Epithelial cell of esophagus (primary cell): ENCODE results near the gene OSTF1.

ENCODE experiments used
- DNase-seq: peaks from one replicate; pipeline ENCODE4 v3.0.0; 2010; ENCODE audit warnings: low read depth
- H3K4me3 ChIP-seq: 2 replicates; pipeline ENCODE4 v1.5.1; 2011; ENCODE audit warnings: mild to moderate bottlenecking, low read length, control low read depth
- CTCF ChIP-seq: IDR thresholded peaks from 2 replicates; pipeline ENCODE4 v1.5.1; 2011; ENCODE audit warnings: low read depth, mild to moderate bottlenecking, low read length, control low read depth, inconsistent platforms; ENCODE audit not compliant: insufficient read depth; ENCODE audit errors: missing control alignments

Gene OSTF1

GRCh38 chr9:75092766-75093165 is 4.5 kb downstream of the OSTF1 start:
- H3K4me3 ChIP-seq: no peak overlapping the region
- no peak for TF ChIP-seq CTCF
- DNase-seq: no peak

GRCh38 chr9:75096796-75097195 is 8.5 kb downstream of the OSTF1 start:
- no peak overlapping the region for H3K4me3 ChIP-seq
- no peak for DNase-seq
- no peak for TF ChIP-seq CTCF

- H3K4me3 ChIP-seq: no peak overlapping the region
These were observed 12.8 kb downstream of the OSTF1 start for GRCh38 chr9:75101004-75101588.

GRCh38 chr9:75102177-75102790 is 14.0 kb downstream of the OSTF1 start:
- no peak overlapping the region for H3K4me3 ChIP-seq
- DNase-seq: no peak
- no peak for TF ChIP-seq CTCF

More at GRCh38 chr9:75101004-75101588, 12.8 kb downstream of the OSTF1 start:
- TF ChIP-seq CTCF: no peak
- no peak for DNase-seq

- H3K4me3 ChIP-seq: no peak overlapping the region
- no peak for DNase-seq
- no peak for TF ChIP-seq CTCF
These were observed 16.3 kb downstream of the OSTF1 start for GRCh38 chr9:75104607-75105006.

GRCh38 chr9:75105019-75105540 is 16.8 kb downstream of the OSTF1 start:
- H3K4me3 ChIP-seq: no peak overlapping the region
- TF ChIP-seq CTCF: no peak
- DNase-seq: no peak

GRCh38 chr9:75105841-75106240 is 17.5 kb downstream of the OSTF1 start:
- no peak for TF ChIP-seq CTCF
- DNase-seq: no peak
- H3K4me3 ChIP-seq: no peak overlapping the region
